Panc1 (cell line): ENCODE measurements around the gene MLLT3. TPM values are rescaled to one million over a fixed set of nuclear protein-coding genes. Genes with fewer than 3 reads are reported as not detected.

ENCODE experiments used
- ATAC-seq: fragments of 200-7000 bp; cut with Tn5 transposase; 2 replicates; pipeline ENCODE4 v1.9.1; 2020; ENCODE audit warnings: mild to moderate bottlenecking, moderate library complexity
- BruUV-seq: library from RNA; stranded (reverse); fragments of 400-500 nt; replicated peaks from 2 replicates; lab custom pipeline; 2021; lab: Mats Ljungman, UMichigan
- CTCF ChIA-PET: fragments of 300-600 bp; sonication (Branson Sonifier 250); formaldehyde crosslinking; loops from one replicate; lab custom pipeline; 2022; ENCODE audit warnings: antibody characterized with exemption; lab: Charles Lee
- POLR2A ChIA-PET: fragments of 300-600 bp; sonication (Branson Sonifier 250); formaldehyde crosslinking; loops from one replicate; lab custom pipeline; 2022; ENCODE audit warnings: antibody characterized with exemption; lab: Charles Lee
- DNase-seq: peaks from one replicate; pipeline ENCODE4 v3.0.0-alpha.2; 2010; ENCODE audit warnings: low read depth, low spot score
- H3K27ac ChIP-seq: 2 replicates; pipeline ENCODE4 v1.5.1; 2011; ENCODE audit warnings: mild to moderate bottlenecking, low read length, inconsistent platforms
- H3K27me3 ChIP-seq: fragments of 200-500 bp; sonication (Bioruptor generic); 2 replicates; pipeline ENCODE4 v1.6.0; 2014; ENCODE audit warnings: low read length, inconsistent platforms; ENCODE audit not compliant: control insufficient read depth, insufficient read depth
- H3K36me3 ChIP-seq: fragments of 200-500 bp; sonication (Bioruptor generic); 2 replicates; pipeline ENCODE4 v1.5.1; 2014; ENCODE audit warnings: inconsistent platforms, mild to moderate bottlenecking, low read length, moderate library complexity; ENCODE audit not compliant: control insufficient read depth, insufficient read depth
- H3K4me1 ChIP-seq: 2 replicates; pipeline ENCODE4 v1.5.1; 2011; ENCODE audit warnings: inconsistent platforms, mild to moderate bottlenecking, low read length, moderate library complexity; ENCODE audit not compliant: control insufficient read depth, insufficient read depth
- H3K4me3 ChIP-seq, 2 experiments: 2 replicates each; pipeline ENCODE4 v1.5.1; 2011 to 2012; ENCODE audit warnings: low read depth in 2 of 2, low read length in 2 of 2, mild to moderate bottlenecking in 2 of 2, inconsistent platforms in 1 of 2, moderate library complexity in 1 of 2
- H3K9me3 ChIP-seq: fragments of 200-500 bp; sonication (Bioruptor generic); 2 replicates; pipeline ENCODE4 v1.5.1; 2014; ENCODE audit warnings: low read depth, mild to moderate bottlenecking, inconsistent platforms, low read length, moderate library complexity; ENCODE audit not compliant: control insufficient read depth, insufficient read depth
- POLR2AphosphoS5 ChIP-seq: IDR thresholded peaks from 2 replicates; pipeline ENCODE4 v1.6.1; 2012; ENCODE audit warnings: mild to moderate bottlenecking, low read depth, low read length, moderate library complexity
- REST ChIP-seq, 2 experiments: IDR thresholded peaks; 2 replicates each; pipeline ENCODE4 v1.6.1; 2011 to 2012; ENCODE audit warnings: low read depth in 2 of 2, control low read depth in 1 of 2, low read length in 1 of 2, mild to moderate bottlenecking in 1 of 2, moderate library complexity in 1 of 2; ENCODE audit not compliant: insufficient read depth in 1 of 2
- SIN3A ChIP-seq: IDR thresholded peaks from 2 replicates; pipeline ENCODE4 v1.6.1; 2012; ENCODE audit warnings: low read depth, mild to moderate bottlenecking, low read length, moderate library complexity, borderline replicate concordance; ENCODE audit not compliant: insufficient read depth
- TCF7L2 ChIP-seq: IDR thresholded peaks from 2 replicates; pipeline ENCODE4 v1.6.1; 2011; ENCODE audit warnings: mild to moderate bottlenecking, low read depth, low read length, inconsistent platforms
- in situ Hi-C: cut with HindIII; loops from 2 replicates; pipeline ENCODE4 v1.10.0; 2016; ENCODE audit warnings: low sequenced_read_pairs, low pct_unique_long_range_greater_than_20kb
- intact Hi-C: fragments of 100-400 bp; cut with micrococcal nuclease; formaldehyde crosslinking; loops from one replicate; pipeline ENCODE4 v1.10.0; 2022; ENCODE audit not compliant: unreplicated experiment
- total RNA-seq: library from RNA; stranded (reverse); gene quantifications from one replicate; pipeline ENCODE4 v1.2.1, GENCODE V29; 2021; ENCODE audit not compliant: unreplicated experiment
- TF ChIP-seq, protein P1 (sequence below): fragments of 450-650 bp; IDR thresholded peaks from 2 replicates; pipeline ENCODE4 v1.5.1; 2017; ENCODE audit warnings: mild to moderate bottlenecking

The MLLT3 gene
- total RNA-seq, 1 experiment from 2014 or later, result 0.49 TPM

GRCh38 chr9:20636888-20637440 is 14.7 kb upstream of the MLLT3 start:
- in situ Hi-C loops, result no loop called here
- no peak for ATAC-seq

GRCh38 chr9:20634895-20635294 is 12.6 kb upstream of the MLLT3 start:
- in situ Hi-C loops, result no loop called here
- POLR2A ChIA-PET, result no interaction called here

More at GRCh38 chr9:20636888-20637440, 14.7 kb upstream of the MLLT3 start:
- Histone ChIP-seq H3K36me3 (no peaks in the 10 kb centered on the region), H3K27me3 (no peaks in the 10 kb centered on the region), H3K4me1 (no peaks in the 10 kb centered on the region), H3K9me3 (no peaks in the 10 kb centered on the region), H3K4me3 (no peak overlapping the region), H3K27ac (no peak overlapping the region)
- intact Hi-C loops, result no loop called here
- no peak for DNase-seq
- TF ChIP-seq TCF7L2 (no peak), REST (IDR thresholded peaks at IDR 0.05; ENCODE audit: insufficient read depth in 1 of 2, low read depth in 2 of 2, low read length in 1 of 2) (no peak)
- ChIA-PET POLR2A (interaction anchor here (0.6 kb wide), 1 partner anchor 292 kb away, joined by 3 read pairs; no protein-coding TSS in a partner anchor), CTCF (no interaction called here)
- no TSS peak for BruUV-seq

More at GRCh38 chr9:20634895-20635294, 12.6 kb upstream of the MLLT3 start:
- Histone ChIP-seq H3K36me3 (no peaks in the 10 kb centered on the region), H3K9me3 (no peaks in the 10 kb centered on the region), H3K4me3 (no peak overlapping the region), H3K4me1 (no peaks in the 10 kb centered on the region), H3K27me3 (no peaks in the 10 kb centered on the region), H3K27ac (no peak overlapping the region)
- ATAC-seq (no peak), DNase-seq (no peak)
- intact Hi-C loops, result no loop called here
- no TSS peak for BruUV-seq
- CTCF ChIA-PET, result no interaction called here
- no peak for TF ChIP-seq POLR2AphosphoS5
- no peak for TF ChIP-seq REST (IDR thresholded peaks at IDR 0.05; ENCODE audit: insufficient read depth in 1 of 2, low read depth in 2 of 2, low read length in 1 of 2)
- TF ChIP-seq, protein P1, sequence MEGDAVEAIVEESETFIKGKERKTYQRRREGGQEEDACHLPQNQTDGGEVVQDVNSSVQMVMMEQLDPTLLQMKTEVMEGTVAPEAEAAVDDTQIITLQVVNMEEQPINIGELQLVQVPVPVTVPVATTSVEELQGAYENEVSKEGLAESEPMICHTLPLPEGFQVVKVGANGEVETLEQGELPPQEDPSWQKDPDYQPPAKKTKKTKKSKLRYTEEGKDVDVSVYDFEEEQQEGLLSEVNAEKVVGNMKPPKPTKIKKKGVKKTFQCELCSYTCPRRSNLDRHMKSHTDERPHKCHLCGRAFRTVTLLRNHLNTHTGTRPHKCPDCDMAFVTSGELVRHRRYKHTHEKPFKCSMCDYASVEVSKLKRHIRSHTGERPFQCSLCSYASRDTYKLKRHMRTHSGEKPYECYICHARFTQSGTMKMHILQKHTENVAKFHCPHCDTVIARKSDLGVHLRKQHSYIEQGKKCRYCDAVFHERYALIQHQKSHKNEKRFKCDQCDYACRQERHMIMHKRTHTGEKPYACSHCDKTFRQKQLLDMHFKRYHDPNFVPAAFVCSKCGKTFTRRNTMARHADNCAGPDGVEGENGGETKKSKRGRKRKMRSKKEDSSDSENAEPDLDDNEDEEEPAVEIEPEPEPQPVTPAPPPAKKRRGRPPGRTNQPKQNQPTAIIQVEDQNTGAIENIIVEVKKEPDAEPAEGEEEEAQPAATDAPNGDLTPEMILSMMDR, result no peak
- TF ChIP-seq SIN3A, result no peak
- no peak for TF ChIP-seq TCF7L2
